ENCODE measurements around the gene PDE6A. TPM values are rescaled to one million over a fixed set of nuclear protein-coding genes. Genes with fewer than 3 reads are reported as not detected.
A peak's percentile ranks its signal among the peaks of the same experiment; 100 is the strongest.

Gene PDE6A
- total RNA-seq, 1 experiment from 2014 or later: not detected

- Mint-ChIP-seq H3K27ac (peak overlapping the region; percentile 44 to 85 (median 75); a peak in 5 of 7 replicates), H3K27me3 (ENCODE audit: low read depth) (no peaks in the 10 kb centered on the region), H3K36me3 (ENCODE audit: insufficient read depth in 1 of 3, low read depth in 3 of 3) (no peaks in the 10 kb centered on the region; a peak in 1 of 7 replicates), H3K9me3 (no peaks in the 10 kb centered on the region; a peak in 1 of 5 replicates), H3K4me3 (0 out of 5 replicates have a peak overlapping the region, but pooled peaks of 1 of the 2 experiments have one; percentile 14), H3K4me1 (peaks cover 8 to 14% of the 10 kb centered on the region in 2 experiments)
- Histone ChIP-seq H2AFZ (ENCODE audit: low read length) (no peak overlapping the region), H3K27ac (ENCODE audit: insufficient read length, low read depth, low read length) (no peak overlapping the region), H3K9me3 (ENCODE audit: control insufficient read depth, low read depth, low read length) (no peaks in the 10 kb centered on the region), H3T11ph (ENCODE audit: low read length) (no peak overlapping the region), H3K18ac (ENCODE audit: insufficient read length, low read depth, low read length) (no peak overlapping the region), H3K14ac (ENCODE audit: insufficient read depth, low read length) (no peak overlapping the region), H4K20me1 (ENCODE audit: control insufficient read depth, insufficient read depth, insufficient read length) (no peaks in the 10 kb centered on the region), H2BK15ac (ENCODE audit: low read depth, low read length) (no peak overlapping the region), H2AK5ac (ENCODE audit: insufficient read length, low read length) (no peak overlapping the region), H4K8ac (replicated peaks; ENCODE audit: insufficient read length, low read depth, low read length) (no peak overlapping the region), H3K56ac (ENCODE audit: insufficient read length, low read depth, low read length) (no peak overlapping the region), H3K27me3 (ENCODE audit: insufficient read depth, low read length) (no peaks in the 10 kb centered on the region), H2BK120ac (ENCODE audit: low read depth, low read length, poor library complexity, severe bottlenecking) (no peak overlapping the region), H3K9ac (ENCODE audit: extremely low read depth, insufficient read length, low read length) (no peak overlapping the region), H2BK20ac (ENCODE audit: low read depth, low read length, poor library complexity, severe bottlenecking) (no peak overlapping the region), H3K4me1 (ENCODE audit: insufficient read depth, low read length) (peaks cover 7% of the 10 kb centered on the region; the same call in 1 of the 2 replicates), H4K5ac (ENCODE audit: insufficient read length, low read depth, low read length) (no peak overlapping the region), H3K79me2 (ENCODE audit: insufficient read depth, low read length) (no peaks in the 10 kb centered on the region), H3K79me1 (ENCODE audit: insufficient read depth, low read depth, low read length, poor library complexity, severe bottlenecking) (no peaks in the 10 kb centered on the region), H3K23ac (ENCODE audit: insufficient read length, low read depth, low read length) (no peak overlapping the region), H4K91ac (ENCODE audit: insufficient read length, low read depth, low read length) (no peak overlapping the region), H3K23me2 (ENCODE audit: insufficient read length, low read depth, low read length, poor library complexity, severe bottlenecking) (no peaks in the 10 kb centered on the region), H3K4me2 (ENCODE audit: insufficient read depth, insufficient read length, low read length) (no peak overlapping the region), H2BK12ac (ENCODE audit: insufficient read length, low read depth, low read length) (no peak overlapping the region), H2BK5ac (ENCODE audit: insufficient read length, low read length) (no peak overlapping the region), H3K4ac (ENCODE audit: low read depth, low read length) (no peak overlapping the region)
- WGBS (ENCODE audit: extremely low coverage, insufficient read length, low lambda C conversion rate): no CpG with 5 or more reads among the region's 7 CpGs
- no peak for TF ChIP-seq CTCF (conservative IDR thresholded peaks at IDR 0.05)
- no peak for DNase-seq
Observed at GRCh38 chr5:149860801-149861322, 83.7 kb downstream of the PDE6A start.
